ENCODE data around the gene FUNDC2.

FUNDC2 gene

GRCh38 chrX:155069414-155069813 lies 42.8 kb downstream of the FUNDC2 start:
- FAIRE-seq (no peak), DNase-seq (ENCODE audit: low spot score) (no peak)

GRCh38 chrX:155070038-155070437 lies 43.4 kb downstream of the FUNDC2 start:
- DNase-seq (ENCODE audit: low spot score) = no peak

GRCh38 chrX:155070663-155070974 lies 44.0 kb downstream of the FUNDC2 start:
- FAIRE-seq = no peak

More at GRCh38 chrX:155070038-155070437, 43.4 kb downstream of the FUNDC2 start:
- no peak for FAIRE-seq

GRCh38 chrX:155070975-155071693 lies 44.5 kb downstream of the FUNDC2 start, which contains the start of the genes BRCC3, CMC4 and MTCP1:
Gene BRCC3 (plus strand): TSS chrX:155071508. CDS start chrX:155071528, 20 bp downstream.
Gene CMC4 (minus strand): TSS chrX:155071136. CDS start chrX:155064023, 7,113 bp downstream.
Gene MTCP1 (minus strand): TSS chrX:155071136. CDS start chrX:155066010, 5,126 bp downstream.
- FAIRE-seq = no peak
- DNase-seq (ENCODE audit: low spot score) = peak; percentile 93

More at GRCh38 chrX:155070663-155070974, 44.0 kb downstream of the FUNDC2 start:
- peak; percentile 18 for DNase-seq (ENCODE audit: low spot score)

- no peak for FAIRE-seq
- DNase-seq (ENCODE audit: low spot score) = no peak
These were observed 45.1 kb downstream of the FUNDC2 start for GRCh38 chrX:155071694-155072280.

DNA sequence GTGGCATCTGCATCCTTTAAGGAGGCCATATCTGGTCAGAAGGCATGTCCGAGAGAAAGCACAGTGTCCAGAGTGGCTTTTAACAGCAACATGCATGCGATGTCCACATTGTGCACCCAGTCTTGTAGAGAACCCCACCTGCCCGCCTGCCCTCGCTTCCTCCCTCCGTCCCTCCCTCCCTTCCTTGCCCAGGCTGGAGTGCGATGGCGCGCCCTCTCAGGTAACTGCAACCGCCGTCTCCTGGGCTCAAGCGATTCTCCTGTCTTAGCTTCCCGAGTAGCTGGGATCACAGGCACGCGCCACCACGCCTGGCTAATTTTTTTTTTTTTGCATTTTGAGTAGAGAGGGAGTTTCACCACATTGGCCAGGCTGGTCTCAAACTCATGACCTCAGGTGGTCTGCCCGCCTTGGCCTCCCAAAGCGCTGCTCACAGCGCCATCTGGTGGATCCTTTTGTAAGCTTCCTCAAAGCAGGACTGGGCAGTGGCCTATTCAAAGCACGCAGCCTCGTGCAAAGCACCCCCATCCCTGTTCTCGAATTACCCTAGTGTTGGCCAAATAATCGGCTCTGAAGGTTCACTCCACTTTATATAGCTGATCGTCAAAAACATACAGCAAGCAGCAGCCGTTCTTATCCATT lies 59.7 kb downstream of the FUNDC2 start:
- no peak for FAIRE-seq
- peak; percentile 26 for DNase-seq (ENCODE audit: low spot score)

GRCh38 chrX:155086961-155087735 lies 60.5 kb downstream of the FUNDC2 start:
- FAIRE-seq = no peak
- no peak for DNase-seq (ENCODE audit: low spot score)

DNA sequence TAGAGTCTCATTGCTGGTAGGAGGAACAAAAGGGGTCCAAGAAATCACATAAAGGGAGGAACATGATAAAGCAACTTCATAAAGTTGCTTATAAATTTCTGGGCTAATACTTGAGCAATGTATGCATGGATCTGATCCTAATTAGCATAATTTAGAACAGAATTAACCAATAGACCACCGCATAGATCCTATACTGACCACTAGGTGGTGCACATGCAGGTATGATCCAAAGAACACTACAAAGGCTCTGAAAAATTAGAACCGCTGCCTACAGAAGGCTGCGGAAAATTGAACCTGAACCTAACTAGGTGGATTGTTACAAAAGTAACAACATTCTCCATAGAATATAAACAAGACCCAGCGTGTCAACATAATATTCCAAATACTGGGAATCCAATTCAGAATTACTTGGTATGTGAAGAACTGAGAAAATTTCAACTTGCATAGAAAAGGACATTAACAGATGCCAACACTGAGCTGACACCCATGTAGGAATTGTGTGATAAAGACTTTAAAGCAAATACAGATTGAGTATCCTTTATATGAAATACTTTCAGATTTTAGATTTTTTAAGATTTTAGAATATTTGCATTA lies 67.9 kb downstream of the FUNDC2 start:
- DNase-seq (ENCODE audit: low spot score) = no peak
- FAIRE-seq = no peak

DNA sequence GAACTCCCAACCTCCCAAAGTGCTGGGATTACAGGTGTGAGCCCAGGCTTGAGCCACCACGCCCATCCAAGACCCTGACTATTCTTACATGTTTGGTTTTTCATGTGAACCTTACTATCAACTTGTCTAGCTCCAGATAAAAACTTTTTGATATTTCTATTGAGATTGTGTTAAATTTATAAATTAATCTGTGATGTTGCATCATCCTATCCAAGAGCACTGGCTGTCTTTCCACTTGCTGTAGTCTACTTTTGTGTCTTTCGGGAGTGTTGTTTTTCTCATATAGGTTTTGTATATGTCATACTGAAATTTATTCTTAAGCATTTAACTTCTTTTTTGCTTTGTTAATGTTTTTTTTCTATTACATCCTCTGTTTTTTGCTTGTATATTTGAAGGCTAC lies 79.3 kb downstream of the FUNDC2 start:
- DNase-seq (ENCODE audit: low spot score) (no peak), FAIRE-seq (no peak)

DNA sequence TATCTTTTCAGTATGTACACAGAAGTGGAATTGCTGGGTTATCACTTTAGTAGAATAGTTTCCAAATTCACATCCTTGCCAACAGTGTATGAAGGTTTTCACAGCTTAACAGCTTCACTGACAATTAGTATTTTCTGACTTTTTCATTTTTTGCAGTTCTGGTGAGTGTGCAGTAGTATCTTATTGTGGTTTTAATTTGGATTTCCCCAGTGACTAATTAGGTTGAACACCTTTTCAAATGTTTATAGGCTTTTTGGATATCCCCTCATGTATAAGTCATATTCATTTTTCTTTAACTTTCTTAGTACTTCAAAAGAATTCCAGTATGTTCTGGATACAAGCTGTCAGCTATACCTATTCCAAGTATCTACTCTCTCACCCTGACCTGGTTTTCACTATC lies 81.8 kb downstream of the FUNDC2 start:
- DNase-seq (ENCODE audit: low spot score) (no peak), FAIRE-seq (no peak)
